CD4-positive, alpha-beta T cell treated with Interferon alpha-2 for 1 hour (primary cell): Measurements from ENCODE around the gene SOX2.

Experiments
- DNase-seq, 2 donors: peaks; one replicate each; pipeline ENCODE4 v3.0.0-alpha.2; 2020 to 2022

SOX2 gene

DNA sequence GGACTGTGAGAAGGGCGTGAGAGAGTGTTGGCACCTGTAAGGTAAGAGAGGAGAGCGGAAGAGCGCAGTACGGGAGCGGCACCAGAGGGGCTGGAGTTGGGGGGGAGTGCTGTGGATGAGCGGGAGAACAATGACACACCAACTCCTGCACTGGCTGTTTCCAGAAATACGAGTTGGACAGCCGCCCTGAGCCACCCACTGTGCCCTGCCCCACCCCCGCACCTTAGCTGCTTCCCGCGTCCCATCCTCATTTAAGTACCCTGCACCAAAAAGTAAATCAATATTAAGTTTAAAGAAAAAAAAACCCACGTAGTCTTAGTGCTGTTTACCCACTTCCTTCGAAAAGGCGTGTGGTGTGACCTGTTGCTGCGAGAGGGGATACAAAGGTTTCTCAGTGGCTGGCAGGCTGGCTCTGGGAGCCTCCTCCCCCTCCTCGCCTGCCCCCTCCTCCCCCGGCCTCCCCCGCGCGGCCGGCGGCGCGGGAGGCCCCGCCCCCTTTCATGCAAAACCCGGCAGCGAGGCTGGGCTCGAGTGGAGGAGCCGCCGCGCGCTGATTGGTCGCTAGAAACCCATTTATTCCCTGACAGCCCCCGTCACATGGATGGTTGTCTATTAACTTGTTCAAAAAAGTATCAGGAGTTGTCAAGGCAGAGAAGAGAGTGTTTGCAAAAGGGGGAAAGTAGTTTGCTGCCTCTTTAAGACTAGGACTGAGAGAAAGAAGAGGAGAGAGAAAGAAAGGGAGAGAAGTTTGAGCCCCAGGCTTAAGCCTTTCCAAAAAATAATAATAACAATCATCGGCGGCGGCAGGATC, at the start of gene SOX2:
Gene SOX2 (plus strand): TSS at position 601 of the 811 bp plus-strand sequence. CDS start 436 bp downstream, outside the sequence.
- peak in 1 of 2 donors; percentile 20 for DNase-seq

GRCh38 chr3:181683563-181683962, 28.2 kb upstream of the SOX2 start:
- no peak for DNase-seq

- DNase-seq: no peak
These were observed 24.5 kb upstream of the SOX2 start for GRCh38 chr3:181687190-181687589.

DNA sequence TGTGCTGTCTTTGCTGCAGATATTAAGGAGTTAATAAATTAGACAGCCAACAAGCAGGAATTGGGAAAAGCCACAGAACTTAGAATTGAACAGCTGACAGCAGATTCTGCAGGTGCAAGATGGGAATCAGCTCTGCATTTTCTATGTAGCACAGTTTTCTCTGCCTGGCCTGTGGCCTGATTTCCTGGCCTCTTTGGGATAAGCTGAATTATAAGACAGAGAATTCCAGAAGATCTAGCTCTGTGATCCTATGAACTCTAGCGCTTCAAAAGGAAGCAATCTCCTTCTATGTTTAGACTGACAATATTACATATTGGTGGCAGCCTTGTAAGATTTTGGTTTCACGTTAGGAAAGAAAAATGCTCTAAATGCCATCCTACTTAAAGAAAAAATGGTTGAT, 24.0 kb upstream of the SOX2 start:
- DNase-seq: no peak

GRCh38 chr3:181689546-181689945, 22.2 kb upstream of the SOX2 start:
- DNase-seq: no peak

DNA sequence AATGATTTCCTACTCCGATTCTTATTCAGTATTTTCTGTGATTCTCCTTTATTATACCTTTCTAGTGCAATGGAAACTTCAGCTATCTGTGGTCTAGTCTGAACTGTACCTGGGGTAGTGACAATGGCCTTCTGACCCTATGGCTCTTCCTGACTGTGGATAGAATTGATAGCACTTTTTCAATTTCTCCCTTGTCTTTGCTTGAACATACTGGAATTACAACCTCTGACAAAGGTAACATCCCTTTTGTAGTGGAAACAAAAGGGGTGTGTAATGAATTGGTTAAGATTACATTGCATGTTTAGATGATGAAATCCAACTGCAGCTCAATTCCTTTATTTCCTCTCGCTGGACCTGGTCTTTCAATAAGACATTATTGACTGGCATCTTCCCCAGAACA, 21.0 kb upstream of the SOX2 start:
- no peak for DNase-seq

DNA sequence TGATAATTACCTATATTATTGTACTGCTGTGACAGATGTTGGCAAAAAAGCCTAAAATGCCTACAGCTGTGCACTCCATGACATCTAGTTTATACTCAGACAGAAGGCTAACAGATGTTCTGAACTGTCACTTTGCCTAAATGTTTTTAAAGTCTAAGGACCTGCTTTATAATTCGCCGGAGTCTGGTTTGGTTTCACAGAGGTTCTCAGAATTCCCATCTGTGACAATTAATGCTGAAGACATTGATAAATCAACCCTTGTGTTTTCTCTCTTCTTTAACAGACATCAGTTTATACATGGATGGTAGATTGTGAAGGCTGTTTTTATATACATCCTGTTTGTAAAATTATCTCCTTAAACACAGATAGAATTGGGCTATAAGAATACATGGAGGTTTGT, 19.8 kb upstream of the SOX2 start:
- no peak for DNase-seq

GRCh38 chr3:181692311-181693145, 19.2 kb upstream of the SOX2 start:
- DNase-seq: no peak

DNA sequence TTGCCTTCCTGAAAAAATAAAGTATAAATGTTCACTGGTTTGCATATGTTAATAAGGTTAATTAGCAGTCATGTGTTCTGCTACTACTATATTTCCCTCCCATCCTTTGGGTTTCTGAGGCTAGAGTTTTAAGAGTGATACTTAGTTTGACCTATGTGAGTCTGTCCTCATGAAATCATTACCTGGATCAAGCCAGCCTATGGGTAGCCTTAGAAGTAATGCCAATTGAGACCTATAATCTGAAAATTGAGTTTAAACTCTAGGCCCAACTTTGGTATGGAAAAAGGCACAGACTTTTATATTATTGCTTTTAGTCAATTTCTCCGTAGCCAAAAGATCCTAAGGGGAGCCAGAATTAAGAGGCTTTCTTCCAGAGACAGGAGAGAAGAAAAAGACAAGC, 18.4 kb upstream of the SOX2 start:
- no peak for DNase-seq

GRCh38 chr3:181694805-181695660, 16.7 kb upstream of the SOX2 start:
- no peak for DNase-seq

DNA sequence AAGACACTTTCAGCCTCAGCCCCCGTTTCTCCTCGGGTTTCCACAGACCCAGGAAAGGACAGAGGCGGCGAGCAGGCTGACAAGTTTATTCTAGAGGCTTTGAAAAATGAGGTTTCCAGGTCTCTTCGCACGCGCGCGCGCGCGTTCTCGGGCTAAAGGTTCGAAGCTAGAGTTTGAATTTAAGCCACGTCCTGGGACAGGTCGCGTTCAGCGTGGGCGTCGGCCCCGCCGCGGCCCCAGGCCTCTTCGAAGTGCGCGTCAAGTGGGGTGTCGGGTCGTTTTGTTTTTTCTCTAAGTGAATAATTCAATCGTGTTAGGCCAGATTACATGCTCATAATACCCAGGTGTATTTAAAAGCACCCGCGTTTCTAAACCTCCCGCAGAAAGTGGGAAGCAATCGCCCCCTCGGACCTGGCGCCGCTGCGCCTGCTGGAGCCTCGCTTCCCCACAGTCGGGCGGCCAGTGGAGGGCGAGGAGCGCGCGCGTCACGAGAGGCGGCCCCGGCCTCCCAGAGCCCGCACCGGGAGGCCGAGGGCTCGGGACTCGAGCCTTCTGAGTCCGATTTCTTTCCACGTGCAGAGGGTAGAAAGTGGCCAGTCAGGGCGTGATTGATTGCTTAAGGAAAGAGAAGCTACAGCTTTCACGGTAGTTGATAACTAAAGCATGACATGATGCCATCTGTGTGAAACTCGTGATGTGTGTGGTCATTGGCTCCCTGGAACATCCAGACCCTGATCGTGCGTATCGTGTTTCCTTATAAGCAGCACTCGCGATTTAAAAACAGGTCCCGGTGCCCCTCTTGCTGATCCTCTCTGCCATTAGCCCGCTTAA, 15.8 kb upstream of the SOX2 start:
- no peak for DNase-seq

- DNase-seq: no peak
These were observed 15.0 kb upstream of the SOX2 start for GRCh38 chr3:181696626-181697230.

GRCh38 chr3:181698263-181698954, 13.3 kb upstream of the SOX2 start:
- DNase-seq: no peak

DNA sequence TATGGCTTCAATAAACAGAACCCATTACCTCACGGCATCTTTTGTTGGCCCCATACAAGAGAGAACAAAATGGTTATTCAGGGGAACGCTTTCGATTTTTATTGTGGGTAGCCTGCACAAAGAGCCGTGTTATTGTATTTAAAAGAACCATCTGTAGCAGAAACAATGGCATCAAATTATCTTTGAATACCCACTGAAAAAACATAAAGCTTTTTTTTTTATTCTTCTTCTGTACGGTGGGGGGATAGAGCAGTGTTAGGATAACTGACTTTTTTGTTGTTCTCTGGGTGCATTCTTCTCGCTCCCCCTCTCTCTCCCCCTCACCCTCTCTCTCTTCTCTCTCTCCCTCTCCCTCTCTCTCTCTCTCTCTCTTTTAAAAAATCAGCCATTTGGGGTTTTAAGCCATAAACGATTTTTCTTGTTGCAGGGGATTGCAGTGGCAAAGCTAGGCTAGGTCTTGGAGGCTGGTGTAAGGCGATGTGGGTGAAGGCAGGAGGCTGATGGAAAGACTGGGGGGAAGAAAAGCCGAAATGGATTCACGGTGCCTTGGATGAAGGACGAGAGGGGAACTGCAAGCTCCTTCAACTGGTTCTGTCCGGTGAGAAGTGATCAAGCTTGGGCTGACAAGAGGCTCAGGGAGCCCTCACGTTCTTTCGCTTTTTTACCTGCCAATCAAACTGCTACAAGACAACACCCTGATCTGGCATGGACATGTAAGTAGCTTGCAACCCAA, 12.4 kb upstream of the SOX2 start:
- DNase-seq: no peak

DNA sequence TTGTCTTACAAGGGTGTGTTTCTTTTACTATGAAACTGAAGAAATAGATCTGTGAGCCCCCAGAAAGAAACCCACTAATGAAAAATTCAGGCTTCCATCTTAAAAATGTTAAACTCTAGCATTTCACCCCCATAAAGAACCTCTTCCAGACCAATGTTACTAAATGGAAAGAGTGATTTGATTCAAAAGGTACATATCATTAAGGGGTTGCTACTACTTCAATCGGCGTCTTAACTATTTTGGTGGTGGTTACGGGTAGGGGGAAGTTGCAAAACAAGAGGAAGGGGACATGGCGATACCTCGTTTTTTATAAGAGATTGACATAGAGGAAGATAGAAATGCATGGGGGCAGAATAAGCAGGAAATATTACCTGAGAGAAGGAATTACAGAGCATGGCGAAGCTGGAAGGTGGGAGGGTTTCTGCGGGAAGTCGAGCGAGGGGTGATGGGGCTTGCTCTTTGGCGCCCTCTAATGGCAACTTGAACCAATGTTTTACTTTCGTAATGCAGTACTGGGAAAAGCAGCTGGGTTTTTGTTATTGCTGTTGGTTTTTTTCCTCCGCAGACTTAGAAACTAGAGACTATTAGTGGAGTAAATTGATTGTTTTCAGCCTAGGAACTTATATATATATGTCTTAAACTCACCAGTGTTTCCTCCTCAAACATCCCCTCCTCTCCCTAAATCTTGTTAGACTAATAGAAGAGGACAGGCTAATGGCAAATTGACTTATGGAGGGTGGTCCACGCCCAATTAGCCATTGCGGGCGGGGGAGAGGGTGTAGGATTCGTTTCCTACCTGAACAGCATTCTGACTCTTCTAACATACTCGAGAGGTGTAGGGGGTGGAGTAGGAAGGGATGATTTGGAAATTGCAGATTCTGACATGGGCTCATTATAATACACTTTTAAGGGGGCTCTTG, 11.3 kb upstream of the SOX2 start:
- peak; percentile 31 to 56 for DNase-seq

- no peak for DNase-seq
These were observed 10.6 kb upstream of the SOX2 start for GRCh38 chr3:181701096-181701495.

DNA sequence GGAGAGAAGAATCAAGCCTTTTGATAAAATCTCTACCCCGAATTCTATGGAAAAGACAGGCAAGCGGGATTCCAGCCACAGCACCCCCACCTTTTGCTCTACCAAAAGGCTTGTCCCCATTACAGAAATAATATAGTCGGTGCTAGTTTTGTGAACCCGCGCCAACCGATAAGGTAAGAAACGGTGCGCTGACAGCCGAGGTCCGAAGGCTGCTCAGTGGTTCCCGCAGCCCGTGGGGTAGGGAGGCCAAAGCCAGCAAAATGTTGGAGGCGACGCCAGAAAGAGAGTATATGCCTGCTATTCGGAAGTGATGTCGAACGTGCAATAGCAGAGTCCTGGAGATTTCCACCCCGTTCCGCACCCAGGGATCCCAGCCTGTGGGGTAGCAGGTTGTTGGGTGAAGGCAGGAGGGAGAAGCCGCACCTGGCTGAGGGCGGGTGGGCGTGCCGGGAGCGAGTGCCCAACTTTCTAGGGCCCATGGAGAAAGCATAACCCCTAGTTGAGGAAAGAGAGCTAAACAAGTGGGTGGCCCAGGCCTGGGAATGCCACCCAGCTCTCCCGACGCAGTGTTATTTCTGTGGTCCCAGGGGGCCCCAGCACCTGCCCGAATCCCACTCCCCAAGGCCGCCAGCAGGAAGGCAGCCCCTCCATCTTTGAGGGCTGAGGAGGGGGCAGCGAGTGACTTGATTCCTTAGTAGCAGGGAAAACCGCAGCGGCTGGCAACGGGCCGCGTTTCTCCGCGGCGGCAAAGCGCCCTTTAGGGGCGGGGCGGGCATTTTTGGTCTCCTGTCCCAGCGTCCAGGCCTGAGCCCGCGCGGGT, 7.9 kb upstream of the SOX2 start:
- no peak for DNase-seq

DNA sequence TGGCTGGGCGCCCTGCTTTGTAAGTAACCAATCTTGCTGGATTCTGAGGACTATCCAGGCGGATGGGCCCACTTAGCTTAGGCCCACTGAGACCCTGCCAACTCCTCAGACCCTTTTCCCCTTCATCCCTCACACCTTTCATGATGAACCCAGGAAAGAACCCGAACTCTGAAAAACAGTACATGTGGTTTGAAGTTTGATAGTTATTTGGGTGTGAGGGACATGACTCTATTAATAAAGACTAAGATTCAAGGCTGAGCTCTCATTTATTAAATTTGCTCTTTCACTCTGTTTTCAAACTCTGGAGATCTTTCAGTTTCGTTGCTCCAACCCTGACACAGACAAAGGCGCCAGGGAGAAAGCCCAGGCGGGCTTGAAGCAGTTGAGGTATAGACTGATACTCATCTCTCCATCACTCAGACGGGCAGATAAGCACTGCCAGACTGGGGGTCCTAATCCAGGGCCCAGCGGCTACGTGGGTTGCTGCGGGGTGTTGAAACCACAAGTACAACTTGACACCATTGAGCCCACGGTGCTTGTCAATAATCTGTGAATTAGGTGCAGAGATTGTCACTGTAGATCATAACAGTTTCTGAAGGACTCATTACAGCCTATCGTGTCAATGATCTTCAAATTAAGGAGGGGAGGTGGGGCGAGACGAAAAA, 7.2 kb upstream of the SOX2 start:
- no peak for DNase-seq
